RCC 7860 (cell line): Measurements from ENCODE around the gene KIFBP.
"Not testable (repeated sequence)": the region's sequence is repeated elsewhere in the genome, so short reads cannot be mapped to it uniquely, and the experiment has no call there.

ENCODE experiments used
- DNase-seq: peaks from one replicate; pipeline ENCODE4 v3.0.0-alpha.2; 2015; ENCODE audit warnings: low spot score
- FAIRE-seq: peaks from 2 replicates; lab custom pipeline; 2012; peaks lifted over from hg19 to GRCh38; lab: Jason Lieb, UNC

KIFBP gene

GRCh38 chr10:68992636-68993440 lies 4.2 kb downstream of the KIFBP start:
- DNase-seq (peak; percentile 44), FAIRE-seq (no peak)

GRCh38 chr10:68997211-68997610 lies 8.6 kb downstream of the KIFBP start:
- DNase-seq = no peak
- FAIRE-seq = no peak

GRCh38 chr10:69004821-69005220 lies 16.2 kb downstream of the KIFBP start:
- FAIRE-seq = peak; percentile 72
- DNase-seq = peak; percentile 52

GRCh38 chr10:69005704-69006485 lies 17.3 kb downstream of the KIFBP start:
- FAIRE-seq (no peak), DNase-seq (no peak)

- FAIRE-seq = no peak
- no peak for DNase-seq
Observed at GRCh38 chr10:69007260-69007659, 18.7 kb downstream of the KIFBP start.

- FAIRE-seq = no peak
- no peak for DNase-seq
Observed at GRCh38 chr10:69009360-69009759, 20.8 kb downstream of the KIFBP start.

GRCh38 chr10:69010151-69010640 lies 21.6 kb downstream of the KIFBP start:
- DNase-seq (no peak), FAIRE-seq (no peak)

GRCh38 chr10:69012778-69013177 lies 24.2 kb downstream of the KIFBP start:
- not testable (repeated sequence) for DNase-seq, FAIRE-seq

- no peak for FAIRE-seq
- no peak for DNase-seq
Observed at GRCh38 chr10:69014171-69014570, 25.6 kb downstream of the KIFBP start.

GRCh38 chr10:69018613-69019012 lies 30.0 kb downstream of the KIFBP start:
- FAIRE-seq (no peak), DNase-seq (no peak)

GRCh38 chr10:69022611-69023010 lies 34.0 kb downstream of the KIFBP start:
- DNase-seq = no peak
- no peak for FAIRE-seq

GRCh38 chr10:69025370-69025896 lies 36.8 kb downstream of the KIFBP start:
- DNase-seq (no peak), FAIRE-seq (no peak)

GRCh38 chr10:69033256-69033655 lies 44.7 kb downstream of the KIFBP start:
- FAIRE-seq = no peak
- DNase-seq = no peak

GRCh38 chr10:69037489-69037888 lies 48.9 kb downstream of the KIFBP start:
- no peak for DNase-seq
- no peak for FAIRE-seq

GRCh38 chr10:69040904-69041303 lies 52.3 kb downstream of the KIFBP start:
- not testable (repeated sequence) for DNase-seq, FAIRE-seq

- FAIRE-seq = no peak
- DNase-seq = no peak
Observed at GRCh38 chr10:69042417-69042816, 53.8 kb downstream of the KIFBP start.

GRCh38 chr10:69042838-69043237 lies 54.2 kb downstream of the KIFBP start:
- DNase-seq (no peak), FAIRE-seq (no peak)

GRCh38 chr10:69043931-69044531 lies 55.4 kb downstream of the KIFBP start:
- FAIRE-seq (no peak), DNase-seq (no peak)

GRCh38 chr10:69044546-69044945 lies 55.9 kb downstream of the KIFBP start:
- FAIRE-seq = no peak
- DNase-seq = no peak

GRCh38 chr10:69045441-69046300 lies 57.1 kb downstream of the KIFBP start:
- FAIRE-seq = no peak
- peak; percentile 24 for DNase-seq
